ENCODE results near the gene SRPRB.

Gene SRPRB

GRCh38 chr3:133868758-133869475 lies 63.3 kb downstream of the SRPRB start:
- DNase-seq (ENCODE audit: low read depth) = no peak

- DNase-seq (ENCODE audit: low read depth) = no peak
Measured at GRCh38 chr3:133869586-133869985, 64.0 kb downstream of the SRPRB start.

GRCh38 chr3:133870822-133871221 lies 65.2 kb downstream of the SRPRB start:
- no peak for DNase-seq (ENCODE audit: low read depth)
